DMS153 (cell line): ENCODE data around the gene LRRC49.

ENCODE experiments used
- DNase-seq: peaks from one replicate; lab custom pipeline; 2025; lab: John Stamatoyannopoulos, UW

Gene LRRC49

DNA sequence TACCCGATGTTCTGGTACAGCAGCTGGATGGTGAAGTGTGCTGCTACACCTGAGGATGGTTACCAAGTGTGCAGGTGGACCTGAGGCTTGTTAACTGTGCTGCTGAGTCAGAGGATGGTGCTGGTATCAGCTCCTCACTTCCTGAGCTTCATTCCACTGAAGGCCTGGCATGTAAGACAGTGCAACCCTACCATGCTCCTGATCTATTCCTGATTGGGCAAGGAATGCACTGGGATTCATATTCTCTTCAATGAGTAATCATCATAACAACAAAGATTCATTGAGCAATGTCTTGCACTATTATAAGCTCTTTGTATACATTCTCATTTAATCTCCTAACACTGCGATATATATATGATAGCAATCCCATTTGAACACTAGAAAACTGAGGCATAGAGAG is 159.7 kb downstream of the LRRC49 start:
- no peak for DNase-seq

DNA sequence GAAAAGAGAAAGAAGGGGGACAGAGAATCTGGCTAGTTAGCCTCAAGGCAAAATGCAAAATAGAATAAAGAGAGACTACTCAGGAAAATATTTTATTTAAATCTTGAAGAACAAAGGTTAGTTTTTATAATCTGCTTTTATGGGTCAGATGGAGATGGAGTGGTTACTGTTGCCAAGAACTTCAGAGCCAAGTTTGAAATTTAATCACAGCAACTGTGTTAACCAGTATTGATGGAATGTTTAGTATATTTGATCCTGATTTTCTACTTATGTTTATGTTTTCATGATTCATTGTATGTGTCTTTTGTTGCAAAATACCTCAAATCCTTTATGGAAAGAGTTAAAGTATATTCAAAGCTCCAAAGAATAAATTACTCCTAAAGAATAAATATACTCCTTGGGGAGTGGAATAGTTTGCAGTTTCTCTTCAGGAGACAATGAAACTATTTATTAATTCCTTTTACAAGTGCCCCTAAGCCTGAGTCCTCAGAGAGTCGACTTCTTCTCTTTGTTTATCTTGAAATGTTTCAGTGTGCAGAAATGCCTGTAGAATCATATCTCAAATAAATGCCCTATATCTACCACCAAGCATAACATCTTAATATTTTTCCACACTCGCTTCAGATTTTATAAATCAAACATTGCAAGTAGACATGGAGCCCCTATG is 161.8 kb downstream of the LRRC49 start:
- no peak for DNase-seq

DNA sequence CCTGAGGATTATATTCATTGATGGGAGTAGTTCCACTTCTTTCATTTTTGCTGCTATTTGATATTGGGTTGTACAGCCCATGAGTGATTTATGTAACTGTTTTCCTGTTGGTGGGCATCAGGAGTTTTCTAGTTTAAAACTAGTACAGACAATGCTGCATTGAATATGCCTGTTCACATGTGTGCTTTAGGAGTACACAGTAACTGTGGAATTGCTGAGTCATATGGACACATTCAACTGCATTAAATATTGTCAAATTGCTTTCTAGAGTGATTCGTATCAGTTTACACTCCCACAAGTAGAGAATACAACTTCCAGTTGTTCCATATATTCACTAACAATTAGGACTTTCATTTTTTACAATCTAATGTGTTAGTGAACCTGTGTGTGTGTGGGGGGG is 162.8 kb downstream of the LRRC49 start:
- no peak for DNase-seq

DNA sequence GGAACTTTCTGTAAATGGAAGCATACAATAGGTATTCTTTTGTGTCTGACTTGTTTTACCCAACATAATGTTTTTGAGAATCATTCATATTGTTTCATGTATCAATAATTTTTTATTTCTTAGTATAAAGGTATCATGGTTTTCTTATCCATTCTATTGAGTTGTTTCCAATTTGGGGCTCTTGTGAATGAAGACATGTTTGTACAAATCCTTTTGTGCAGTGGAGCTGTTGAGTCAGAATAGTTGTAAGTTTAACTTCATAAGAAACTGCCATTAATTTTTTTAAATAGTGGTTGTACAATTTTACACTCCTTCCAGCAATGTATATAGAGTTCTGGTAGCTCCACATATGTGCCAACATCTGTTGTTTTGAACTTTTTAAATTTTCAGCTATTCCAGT is 163.5 kb downstream of the LRRC49 start:
- DNase-seq: no peak

DNA sequence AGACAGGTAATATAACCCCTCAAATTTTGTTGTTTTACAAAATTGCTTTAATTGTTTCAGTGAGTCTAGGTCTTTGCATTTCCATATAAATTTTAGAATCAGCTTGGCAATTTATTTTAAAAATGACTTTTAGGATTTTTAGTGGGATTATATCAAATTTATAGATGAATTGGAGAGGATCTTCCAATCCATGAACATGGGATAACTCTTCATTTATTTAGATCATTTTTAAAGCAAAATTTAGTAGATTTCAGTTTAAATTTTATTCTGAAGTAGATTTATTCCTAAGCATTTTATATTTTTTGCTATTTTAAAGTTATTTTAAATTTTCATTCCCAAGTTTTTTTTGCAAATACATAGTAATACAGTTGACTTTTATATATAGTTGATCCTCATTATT is 164.5 kb downstream of the LRRC49 start:
- no peak for DNase-seq

DNA sequence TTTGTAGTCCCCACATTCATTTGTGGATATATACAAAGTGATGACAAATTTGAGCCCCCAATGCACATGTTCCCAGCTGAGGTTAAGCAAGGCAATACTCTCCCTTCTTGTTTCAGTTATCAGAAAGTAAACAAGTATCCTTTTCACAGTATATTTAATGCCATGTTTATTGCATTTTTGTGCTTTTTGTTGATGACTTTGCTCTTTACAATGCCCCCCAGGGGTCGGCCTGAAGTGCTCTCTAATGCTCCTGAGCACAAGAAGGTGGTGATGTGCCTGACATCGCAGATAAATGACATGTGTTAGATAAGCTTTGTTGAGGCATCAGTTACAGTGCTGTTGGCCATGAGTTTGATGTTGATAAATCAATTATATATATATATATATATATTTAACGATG is 165.0 kb downstream of the LRRC49 start:
- no peak for DNase-seq

DNA sequence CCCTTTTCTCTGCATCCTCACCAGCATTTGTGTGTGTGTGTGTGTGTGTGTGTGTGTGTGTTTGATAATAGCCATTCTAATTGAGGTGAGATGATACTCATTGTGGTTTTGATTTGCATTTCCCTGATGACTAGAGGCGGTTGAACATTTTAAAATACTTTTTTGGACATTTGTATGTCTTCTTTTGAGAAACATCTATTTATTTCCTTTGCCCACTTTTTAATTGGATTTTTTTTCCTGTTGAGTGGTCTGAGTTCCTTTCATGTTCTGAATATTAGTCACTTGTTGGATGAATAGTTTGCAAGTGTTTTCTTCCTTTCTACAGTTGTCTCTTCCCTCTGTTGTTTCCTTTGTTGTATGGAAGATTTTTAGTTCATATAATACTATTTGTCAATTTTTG is 168.4 kb downstream of the LRRC49 start:
- DNase-seq: no peak

DNA sequence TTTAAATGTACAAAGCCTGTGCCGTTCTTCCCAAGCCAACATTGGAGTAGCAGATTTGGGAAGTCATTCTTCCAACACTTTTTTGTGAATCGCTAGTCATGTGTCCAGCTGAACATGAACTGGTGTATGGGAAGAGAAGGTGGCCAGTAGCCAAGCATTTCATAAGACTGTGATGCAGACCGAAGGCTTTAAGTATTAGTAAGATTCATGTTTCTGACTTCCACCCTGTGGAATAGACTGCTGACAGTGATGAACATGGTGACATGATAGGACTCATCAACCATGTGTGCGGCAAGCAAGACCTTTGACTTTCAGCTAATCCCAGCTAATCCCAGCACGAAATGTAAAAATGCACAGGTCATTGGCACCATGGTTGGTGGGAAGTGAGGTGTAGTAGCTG is 174.4 kb downstream of the LRRC49 start:
- DNase-seq: no peak

DNA sequence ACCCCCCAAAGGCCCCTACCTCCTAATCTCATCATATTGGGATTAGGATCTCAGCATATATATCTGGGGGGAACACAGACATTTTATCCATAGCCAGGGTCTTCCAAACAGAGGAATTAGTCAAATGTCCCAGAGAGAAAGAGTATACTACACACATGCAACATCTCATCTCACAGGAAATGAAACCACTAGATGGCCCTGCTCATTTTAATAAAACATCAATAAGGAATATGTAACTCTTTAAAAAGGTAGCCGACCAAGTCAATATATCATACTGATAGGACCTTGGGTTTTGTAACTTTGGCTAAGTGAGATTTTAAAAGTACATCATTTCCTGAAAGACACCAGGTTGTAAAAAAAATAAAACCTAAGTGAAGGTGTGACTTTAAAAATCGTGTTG is 177.1 kb downstream of the LRRC49 start:
- DNase-seq: no peak

DNA sequence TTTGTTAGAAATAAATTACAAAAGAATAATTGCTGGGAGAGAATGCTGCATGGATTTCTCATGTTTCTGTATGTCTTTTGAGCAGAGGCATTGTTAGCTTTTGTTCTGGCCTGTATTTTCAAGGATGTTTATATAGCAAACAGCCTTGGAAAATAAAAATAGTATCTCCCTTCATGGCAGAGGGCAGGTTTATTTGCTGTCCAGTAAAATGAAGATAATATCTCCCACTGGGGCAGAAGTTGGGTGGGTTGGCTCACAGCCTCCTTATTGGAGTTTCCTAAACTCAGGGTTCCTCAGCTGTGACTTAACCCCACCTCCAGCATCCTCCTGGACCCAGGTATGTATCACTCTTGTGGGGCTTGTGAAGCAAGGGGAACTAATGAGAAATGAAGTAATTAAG is 178.9 kb downstream of the LRRC49 start:
- DNase-seq: no peak

DNA sequence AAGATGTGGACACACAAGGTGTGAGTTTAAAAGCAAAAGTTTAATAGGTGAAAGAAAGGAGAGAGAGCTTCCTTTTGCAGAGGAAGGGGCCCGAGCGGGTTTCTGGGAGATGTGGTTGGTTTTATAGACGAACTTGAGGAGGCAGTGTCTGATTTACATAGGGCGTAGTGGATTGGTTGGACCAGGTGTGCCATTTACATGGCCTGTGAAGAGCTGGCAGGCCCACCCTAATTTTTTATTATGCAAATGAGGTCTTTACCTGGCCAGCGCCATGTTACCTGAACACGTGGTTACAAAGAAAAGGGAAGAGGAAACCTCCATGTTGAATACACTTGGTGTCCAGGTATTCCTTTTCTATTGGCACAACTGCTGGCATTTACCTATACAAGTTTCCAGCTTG is 179.8 kb downstream of the LRRC49 start:
- DNase-seq: no peak

DNA sequence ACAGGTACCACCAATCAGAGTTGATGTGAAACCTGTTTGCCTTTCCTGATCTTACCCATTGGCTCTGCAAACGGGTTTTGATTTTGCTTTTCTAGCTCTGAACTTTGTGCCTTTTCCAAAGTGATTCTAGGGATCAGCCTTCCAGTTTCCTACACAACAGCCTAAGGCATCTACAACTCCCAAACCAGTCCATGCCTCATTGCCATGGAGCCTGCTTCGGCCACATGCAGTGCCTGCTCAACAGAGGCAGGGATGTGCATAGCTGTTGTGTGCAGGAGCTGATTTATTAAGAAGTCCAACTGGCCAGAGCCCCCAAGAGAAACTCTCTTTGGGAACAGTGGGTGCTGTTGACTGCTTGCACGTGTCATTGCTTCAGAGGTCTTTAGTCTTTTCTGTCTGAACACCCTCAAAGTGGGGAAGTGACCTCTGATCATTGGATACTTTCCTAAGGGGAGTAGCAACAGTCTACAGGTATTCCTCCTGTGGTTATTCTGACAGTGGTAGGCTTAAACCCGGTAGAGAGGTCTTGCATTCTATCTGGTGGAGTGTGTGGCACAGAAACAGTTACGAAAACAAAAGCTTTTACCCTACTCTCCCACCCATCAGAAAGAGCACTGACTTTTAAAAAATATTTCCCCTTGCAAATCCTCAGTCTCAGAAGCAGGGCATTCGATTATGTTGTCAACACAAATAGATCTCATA is 186.0 kb downstream of the LRRC49 start:
- no peak for DNase-seq

DNA sequence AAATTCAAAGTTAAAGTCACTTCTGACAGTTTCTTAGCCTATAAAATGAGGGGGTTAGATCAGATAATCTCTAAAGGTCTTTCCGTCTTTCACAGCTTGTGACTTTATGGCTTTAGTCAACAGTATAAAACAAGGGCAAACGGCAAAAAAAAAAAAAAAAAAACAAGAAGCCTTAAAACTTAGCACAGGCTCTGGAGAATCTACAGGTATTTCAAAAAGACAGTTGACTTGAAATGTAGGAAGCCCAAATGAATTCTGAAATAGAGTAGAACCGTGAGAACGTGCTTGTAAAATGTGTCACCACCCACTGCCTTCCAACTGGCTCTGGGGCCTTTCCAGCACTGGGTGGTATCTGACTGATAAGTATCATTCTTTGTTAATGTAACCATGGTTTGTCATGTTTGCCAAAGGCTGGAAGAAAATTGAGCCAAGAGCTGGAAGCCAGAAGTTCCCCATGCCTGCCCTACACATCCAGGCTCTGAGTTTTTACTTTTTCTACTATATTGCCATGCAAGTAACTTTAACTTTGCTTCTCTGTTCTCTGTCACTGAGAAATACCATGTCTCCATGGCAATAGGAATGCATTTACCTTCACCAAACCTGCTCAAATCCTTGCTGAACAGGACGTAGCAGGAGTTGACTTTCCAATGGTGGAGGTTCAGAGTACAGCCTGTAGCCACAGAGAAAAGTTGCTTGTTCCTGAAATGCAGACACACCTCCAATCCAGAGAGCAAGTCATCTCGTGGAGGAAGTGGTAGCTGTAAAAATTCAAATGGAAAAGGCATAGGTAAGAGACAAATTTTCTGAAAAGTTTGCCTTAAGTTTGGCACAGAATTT is 186.8 kb downstream of the LRRC49 start:
- DNase-seq: no peak

DNA sequence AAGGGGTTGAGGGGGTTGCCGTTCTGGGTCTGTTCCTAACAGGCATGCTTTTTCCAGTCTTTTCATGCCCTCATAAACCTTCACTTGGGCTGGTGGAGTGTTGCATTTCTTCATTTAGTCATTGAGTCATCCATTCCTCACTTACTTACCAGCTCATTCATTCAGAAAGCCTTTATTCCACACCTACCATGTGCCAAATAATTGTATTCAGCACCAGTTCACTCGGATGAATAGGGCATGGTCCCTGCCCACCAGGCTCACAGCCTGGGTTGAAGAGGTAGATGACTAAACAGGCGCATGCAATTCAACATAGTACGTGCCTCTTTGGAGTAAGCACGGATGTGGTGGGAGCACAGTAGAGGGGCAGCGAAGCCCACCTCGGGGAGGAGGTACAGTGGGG is 187.5 kb downstream of the LRRC49 start:
- DNase-seq: no peak

DNA sequence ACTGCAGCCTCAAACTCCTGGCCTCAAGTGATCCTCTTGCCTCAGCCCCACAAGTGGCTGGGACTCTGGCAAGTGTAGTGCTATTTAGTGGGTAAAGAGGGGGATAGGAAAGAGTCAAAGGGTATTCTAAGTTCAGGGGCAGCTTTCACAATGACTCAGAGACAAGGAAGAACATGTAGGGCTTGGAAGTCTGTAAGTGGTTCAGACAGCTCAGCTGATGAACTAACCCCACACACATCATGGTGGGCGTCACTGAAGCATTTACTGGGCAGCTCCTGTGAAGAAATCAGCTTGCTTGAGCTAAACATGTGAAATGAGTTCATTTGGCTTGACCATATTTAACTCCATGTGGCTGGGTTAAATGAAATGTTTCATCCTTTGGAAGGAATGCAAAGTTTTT is 188.1 kb downstream of the LRRC49 start:
- no peak for DNase-seq

DNA sequence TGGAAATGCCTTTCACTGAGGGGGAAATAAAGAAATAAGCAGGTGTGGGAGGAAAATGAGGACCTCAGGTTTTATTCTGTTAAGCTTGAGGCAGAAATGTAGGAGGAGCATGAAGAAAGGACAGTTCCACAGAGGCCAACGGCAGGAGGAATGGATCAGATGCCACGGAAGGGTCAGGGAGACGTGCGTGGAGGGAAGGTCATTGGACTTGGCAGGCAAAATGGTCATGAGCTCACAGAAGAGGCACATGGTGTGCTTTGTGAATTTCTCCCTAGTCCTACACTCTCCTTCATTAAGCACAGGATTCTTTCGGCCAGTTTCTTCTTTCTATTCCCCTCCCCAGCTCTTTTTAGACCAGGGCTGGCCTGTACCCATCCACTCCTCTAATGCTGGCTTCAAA is 190.2 kb downstream of the LRRC49 start:
- DNase-seq: no peak

DNA sequence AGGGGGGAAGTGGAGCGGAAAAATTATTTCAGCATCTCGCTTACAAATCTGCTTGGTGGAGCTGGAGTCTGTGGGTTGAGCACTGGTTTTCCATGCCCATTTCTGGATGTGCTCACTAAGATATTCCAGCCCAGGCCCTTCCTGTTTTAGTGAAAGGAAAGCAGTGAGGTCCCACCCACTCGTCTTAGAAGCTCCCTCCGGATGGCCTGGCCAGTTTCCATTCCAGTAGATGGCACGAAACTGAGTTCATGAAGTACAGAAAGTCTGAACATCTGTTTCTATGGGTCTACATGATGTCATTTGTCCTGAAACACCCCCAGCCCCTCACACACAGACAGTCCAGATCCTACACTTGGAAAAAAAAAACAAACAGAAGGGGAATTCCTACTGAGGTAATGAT is 190.7 kb downstream of the LRRC49 start:
- no peak for DNase-seq

DNA sequence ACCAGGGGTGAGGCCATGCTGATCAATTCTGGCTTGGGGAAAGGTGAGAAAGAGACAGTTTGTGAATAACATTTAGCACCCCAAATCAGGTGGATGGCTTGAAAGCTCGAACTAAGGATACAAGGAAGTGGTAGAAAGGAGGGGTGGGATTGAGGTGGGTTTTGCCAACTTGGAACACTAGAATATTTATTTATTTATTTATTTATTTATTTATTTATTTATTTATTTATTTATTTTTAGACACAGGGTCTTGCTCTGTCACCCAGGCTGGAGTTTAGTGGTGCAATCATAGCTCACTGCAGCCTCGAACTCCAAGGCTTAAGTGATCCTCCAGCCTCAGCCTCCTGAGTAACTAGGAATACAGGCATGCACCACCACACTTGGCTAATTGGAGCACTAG is 191.6 kb downstream of the LRRC49 start:
- DNase-seq: no peak

DNA sequence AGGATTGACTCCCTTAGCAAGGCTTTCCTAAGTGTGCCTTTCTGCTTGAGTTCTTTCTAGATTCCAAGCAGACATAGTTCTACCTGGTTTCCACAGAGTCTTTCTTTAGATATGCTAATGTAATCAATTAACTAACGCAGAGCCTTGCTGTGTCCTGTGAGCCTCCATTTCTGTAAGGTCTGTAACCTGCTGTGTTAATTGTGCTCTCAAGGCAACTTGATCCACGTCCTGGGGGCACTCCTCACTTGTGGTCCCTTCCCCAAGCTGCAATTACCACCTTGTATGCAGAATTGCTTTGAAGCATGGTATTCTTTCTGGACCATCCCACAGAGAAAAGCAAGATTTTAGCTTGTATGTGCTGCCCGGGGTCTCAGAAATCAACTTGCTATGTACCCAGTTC is 193.2 kb downstream of the LRRC49 start:
- no peak for DNase-seq

DNA sequence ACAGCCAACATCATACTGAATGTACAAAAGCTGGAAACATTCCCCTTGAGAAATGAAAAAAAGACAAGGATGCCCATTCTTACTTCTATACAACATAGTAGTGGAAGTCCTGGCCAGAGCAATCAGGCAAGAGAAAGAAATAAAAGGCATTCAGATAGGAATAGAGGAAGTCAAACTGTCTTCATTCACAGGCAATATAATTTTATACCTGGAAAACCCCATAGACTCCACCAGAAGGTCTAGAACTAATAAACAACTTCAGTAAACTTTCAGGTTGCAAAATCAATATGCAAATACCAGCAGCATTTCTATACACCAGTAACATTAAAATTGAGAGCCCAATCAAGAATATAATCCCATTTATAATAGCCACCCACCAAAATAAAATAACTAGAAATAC is 195.5 kb downstream of the LRRC49 start:
- no peak for DNase-seq

DNA sequence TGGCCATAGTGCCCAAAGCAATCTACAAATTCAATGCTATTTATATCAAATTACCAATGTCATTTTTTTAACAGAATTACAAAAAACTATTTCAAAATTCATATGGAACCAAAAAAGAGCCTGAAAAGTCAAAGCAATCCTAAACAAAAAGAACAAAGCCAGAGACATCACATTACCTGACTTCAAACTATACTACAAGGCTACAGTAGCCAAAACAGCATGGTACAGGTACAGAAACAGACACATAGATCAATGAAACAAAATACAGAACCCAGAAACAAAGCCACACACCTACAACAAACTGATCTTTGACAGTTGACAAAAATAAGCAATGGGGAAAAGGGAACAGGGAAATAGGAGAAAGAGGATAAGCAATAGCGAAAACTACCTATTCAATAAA is 196.1 kb downstream of the LRRC49 start:
- no peak for DNase-seq

DNA sequence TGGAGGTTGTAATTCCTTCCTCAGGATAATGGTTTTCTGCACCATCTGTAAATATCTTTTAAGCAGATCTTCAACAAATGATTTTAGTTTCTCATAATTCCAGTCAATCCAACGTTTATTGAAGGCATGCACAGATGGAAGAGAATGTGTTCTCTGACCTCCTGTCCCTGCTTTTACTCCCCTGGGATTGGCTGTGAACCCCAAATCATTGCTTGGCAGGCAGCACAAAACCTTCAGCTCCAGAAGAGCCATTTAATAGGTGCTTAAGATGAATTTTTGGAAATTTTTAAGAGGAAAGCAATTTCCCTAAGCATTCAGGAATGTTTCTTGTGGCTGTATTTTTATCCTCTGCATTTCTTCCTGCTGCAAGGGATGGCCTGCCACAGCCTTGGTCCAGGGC is 197.2 kb downstream of the LRRC49 start:
- DNase-seq: no peak

DNA sequence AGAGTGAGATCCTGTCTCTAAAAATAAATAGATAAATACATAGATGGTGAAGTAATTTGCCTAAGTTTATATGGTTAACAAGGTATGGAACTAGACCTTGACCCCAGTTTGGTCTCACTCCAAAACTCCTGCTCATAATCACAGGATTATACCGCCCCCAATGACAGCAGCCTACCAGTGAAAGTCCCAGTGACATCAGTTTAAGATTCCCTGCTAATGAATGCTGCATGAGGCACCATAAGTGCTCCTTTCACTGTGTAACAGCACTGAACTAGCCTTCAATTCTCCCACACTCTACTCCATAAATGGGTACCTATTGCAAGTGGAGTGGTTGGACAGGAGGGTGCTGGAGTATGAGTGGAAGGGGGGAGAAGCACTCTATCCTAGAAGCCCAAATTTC is 199.0 kb downstream of the LRRC49 start:
- no peak for DNase-seq
